ENCODE measurements around the gene DUSP10.

The DUSP10 gene

GRCh38 chr1:221711063-221711577, 30.8 kb downstream of the DUSP10 start:
- no peak for TF ChIP-seq CTCF (conservative IDR thresholded peaks at IDR 0.05)
- no peak overlapping the region for H3K27ac ChIP-seq

- H3K27ac ChIP-seq, result no peak overlapping the region
- TF ChIP-seq CTCF (conservative IDR thresholded peaks at IDR 0.05), result no peak
These were observed 32.0 kb downstream of the DUSP10 start for GRCh38 chr1:221709854-221710253.

GRCh38 chr1:221708987-221709386, 32.9 kb downstream of the DUSP10 start:
- H3K27ac ChIP-seq, result no peak overlapping the region

GRCh38 chr1:221708076-221708571, 33.8 kb downstream of the DUSP10 start:
- TF ChIP-seq CTCF (conservative IDR thresholded peaks at IDR 0.05), result no peak
- no peak overlapping the region for H3K27ac ChIP-seq

More at GRCh38 chr1:221708987-221709386, 32.9 kb downstream of the DUSP10 start:
- no peak for TF ChIP-seq CTCF (conservative IDR thresholded peaks at IDR 0.05)

GRCh38 chr1:221706876-221707582, 34.9 kb downstream of the DUSP10 start:
- no peak overlapping the region for H3K27ac ChIP-seq
- no peak for TF ChIP-seq CTCF (conservative IDR thresholded peaks at IDR 0.05)

GRCh38 chr1:221706191-221706590, 35.7 kb downstream of the DUSP10 start:
- no peak overlapping the region for H3K27ac ChIP-seq

GRCh38 chr1:221704306-221704705, 37.6 kb downstream of the DUSP10 start:
- H3K27ac ChIP-seq, result no peak overlapping the region
- TF ChIP-seq CTCF (conservative IDR thresholded peaks at IDR 0.05), result no peak

More at GRCh38 chr1:221706191-221706590, 35.7 kb downstream of the DUSP10 start:
- no peak for TF ChIP-seq CTCF (conservative IDR thresholded peaks at IDR 0.05)
